Glutamatergic neuron (in vitro differentiated cells): ENCODE measurements around the gene LHFPL3. TPM values are rescaled to one million over a fixed set of nuclear protein-coding genes. Genes with fewer than 3 reads are reported as not detected.
A peak's percentile ranks its signal among the peaks of the same experiment; 100 is the strongest.
"Not testable (repeated sequence)": the region's sequence is repeated elsewhere in the genome, so short reads cannot be mapped to it uniquely, and the experiment has no call there.

Experiments
- DNase-seq: peaks from one replicate; pipeline ENCODE4 v3.0.0; 2022
- H3K27ac Mint-ChIP-seq: one replicate; pipeline ENCODE4 v1.8.0; 2020; ENCODE audit warnings: mild to moderate bottlenecking, mixed read lengths, inconsistent platforms; ENCODE audit not compliant: unreplicated experiment
- H3K27me3 Mint-ChIP-seq: one replicate; pipeline ENCODE4 v1.8.0; 2020; ENCODE audit warnings: mild to moderate bottlenecking, moderate library complexity, mixed read lengths, inconsistent platforms; ENCODE audit not compliant: unreplicated experiment
- H3K36me3 Mint-ChIP-seq: one replicate; pipeline ENCODE4 v1.8.0; 2020; ENCODE audit warnings: mild to moderate bottlenecking, mixed read lengths, inconsistent platforms; ENCODE audit not compliant: unreplicated experiment
- H3K4me1 Mint-ChIP-seq: one replicate; pipeline ENCODE4 v1.8.0; 2020; ENCODE audit warnings: mild to moderate bottlenecking, low read depth, mixed read lengths, inconsistent platforms; ENCODE audit not compliant: unreplicated experiment
- H3K4me3 Mint-ChIP-seq: one replicate; pipeline ENCODE4 v1.8.0; 2020; ENCODE audit warnings: mild to moderate bottlenecking, mixed read lengths, inconsistent platforms; ENCODE audit not compliant: unreplicated experiment
- H3K9me3 Mint-ChIP-seq: one replicate; pipeline ENCODE4 v1.8.0; 2020; ENCODE audit warnings: mild to moderate bottlenecking, moderate library complexity, mixed read lengths, inconsistent platforms; ENCODE audit not compliant: unreplicated experiment
- CTCF ChIP-seq: fragments of 200-600 bp; sonication (generic); IDR thresholded peaks from one replicate; pipeline ENCODE4 v1.5.0; 2021; ENCODE audit not compliant: partially characterized antibody, unreplicated experiment
- total RNA-seq: library from RNA; stranded (reverse); fragmentation: NEBNext Ultra II Directional; extraction: Animal tissue kit (Norgen Biotek cat#: 25700); gene quantifications from one replicate; pipeline ENCODE4 v1.2.1, GENCODE V29; 2021; ENCODE audit not compliant: unreplicated experiment

The LHFPL3 gene
- total RNA-seq, 1 donor from 2014 or later: not detected

- no peak for TF ChIP-seq CTCF
- Mint-ChIP-seq H3K9me3 (no peaks in the 10 kb centered on the region), H3K36me3 (no peaks in the 10 kb centered on the region), H3K27me3 (peaks cover 2% of the 10 kb centered on the region), H3K27ac (no peak overlapping the region), H3K4me1 (no peaks in the 10 kb centered on the region), H3K4me3 (no peak overlapping the region)
- DNase-seq: no peak
Observed at GRCh38 chr7:104909096-104909495, 580.7 kb downstream of the LHFPL3 start.

- H3K9me3 Mint-ChIP-seq: peaks cover 1% of the 10 kb centered on the region
Observed at GRCh38 chr7:104914421-104914820, 586.0 kb downstream of the LHFPL3 start.

GRCh38 chr7:104921596-104921995, 593.2 kb downstream of the LHFPL3 start:
- Mint-ChIP-seq H3K4me3 (no peak overlapping the region), H3K9me3 (no peaks in the 10 kb centered on the region), H3K27ac (no peak overlapping the region), H3K4me1 (no peaks in the 10 kb centered on the region), H3K27me3 (no peaks in the 10 kb centered on the region), H3K36me3 (no peaks in the 10 kb centered on the region)
- DNase-seq: no peak
- TF ChIP-seq CTCF: no peak

More at GRCh38 chr7:104914421-104914820, 586.0 kb downstream of the LHFPL3 start:
- H3K4me3 Mint-ChIP-seq: no peak overlapping the region
- H3K4me1 Mint-ChIP-seq: no peaks in the 10 kb centered on the region
- no peak overlapping the region for H3K27ac Mint-ChIP-seq
- H3K36me3 Mint-ChIP-seq: no peaks in the 10 kb centered on the region
- H3K27me3 Mint-ChIP-seq: peaks cover 2% of the 10 kb centered on the region
- TF ChIP-seq CTCF: no peak
- DNase-seq: no peak

GRCh38 chr7:104922182-104923009, 594.0 kb downstream of the LHFPL3 start:
- peaks cover 7% of the 10 kb centered on the region for H3K4me1 Mint-ChIP-seq
- no peaks in the 10 kb centered on the region for H3K27me3 Mint-ChIP-seq
- no peak overlapping the region for H3K4me3 Mint-ChIP-seq
- no peak for DNase-seq
- H3K27ac Mint-ChIP-seq: no peak overlapping the region
- no peak for TF ChIP-seq CTCF
- H3K9me3 Mint-ChIP-seq: no peaks in the 10 kb centered on the region
- no peaks in the 10 kb centered on the region for H3K36me3 Mint-ChIP-seq

DNA sequence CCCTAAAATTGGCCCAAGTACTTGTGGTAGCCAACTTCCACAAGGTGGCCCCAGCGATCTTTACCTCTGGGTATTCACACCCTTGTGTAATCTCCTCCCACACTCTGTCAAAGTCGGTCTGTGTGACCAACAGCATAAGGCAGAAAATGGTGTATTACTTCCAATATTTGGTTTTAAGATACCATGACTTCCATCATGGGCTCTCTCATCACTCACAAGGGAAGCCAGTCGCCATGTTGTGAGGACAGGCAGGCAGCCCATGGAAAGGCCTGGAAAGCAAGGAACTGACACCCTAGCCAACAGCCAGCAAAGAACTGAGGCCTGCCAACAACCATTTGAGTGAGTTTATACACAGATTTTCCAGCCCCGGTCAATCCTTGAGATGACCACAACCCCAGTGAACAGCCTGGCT, 594.6 kb downstream of the LHFPL3 start:
- Mint-ChIP-seq H3K4me3 (no peak overlapping the region), H3K9me3 (no peaks in the 10 kb centered on the region), H3K27me3 (no peaks in the 10 kb centered on the region), H3K4me1 (peaks cover 9% of the 10 kb centered on the region), H3K27ac (no peak overlapping the region), H3K36me3 (no peaks in the 10 kb centered on the region)
- peak; percentile 61 for DNase-seq
- TF ChIP-seq CTCF: peak; percentile 41

- H3K4me1 Mint-ChIP-seq: peaks cover 11% of the 10 kb centered on the region
- not testable (repeated sequence) for DNase-seq, H3K27ac Mint-ChIP-seq, H3K4me3 Mint-ChIP-seq, H3K9me3 Mint-ChIP-seq, H3K36me3 Mint-ChIP-seq, H3K27me3 Mint-ChIP-seq
Observed at GRCh38 chr7:104926189-104926588, 597.8 kb downstream of the LHFPL3 start.
